Chondrocyte (in vitro differentiated cells): ENCODE results near the gene MYO18B. TPM values are rescaled to one million over a fixed set of nuclear protein-coding genes. Genes with fewer than 3 reads are reported as not detected.

Source experiments
- DNase-seq: peaks from one replicate; pipeline ENCODE4 v3.0.0; 2021; ENCODE audit warnings: mixed read lengths, low spot score
- H3K27ac Mint-ChIP-seq: one replicate; pipeline ENCODE4 v1.8.0; 2021; ENCODE audit warnings: mild to moderate bottlenecking, moderate library complexity, mixed read lengths; ENCODE audit not compliant: unreplicated experiment
- H3K27me3 Mint-ChIP-seq: 2 replicates; pipeline ENCODE4 v1.8.0; 2021; ENCODE audit warnings: low read depth, mixed read lengths
- H3K36me3 Mint-ChIP-seq: 2 replicates; pipeline ENCODE4 v1.8.0; 2021; ENCODE audit warnings: low read depth, mixed read lengths
- H3K4me1 Mint-ChIP-seq: 2 replicates; pipeline ENCODE4 v1.8.0; 2021; ENCODE audit warnings: low read depth, mild to moderate bottlenecking, mixed read lengths
- H3K4me3 Mint-ChIP-seq: one replicate; pipeline ENCODE4 v1.8.0; 2021; ENCODE audit warnings: mild to moderate bottlenecking, moderate library complexity, mixed read lengths; ENCODE audit not compliant: unreplicated experiment
- H3K9me3 Mint-ChIP-seq: 2 replicates; pipeline ENCODE4 v1.8.0; 2021; ENCODE audit warnings: low read depth, mixed read lengths
- total RNA-seq: library from RNA; stranded (reverse); gene quantifications from 3 replicates; pipeline ENCODE4 v1.2.1, GENCODE V29; 2021
- TF ChIP-seq, protein P1 (sequence below): fragments of 200-600 bp; sonication (generic); IDR thresholded peaks from 2 replicates; pipeline ENCODE4 v1.5.0; 2021; ENCODE audit warnings: antibody characterized with exemption, mild to moderate bottlenecking, moderate library complexity

The MYO18B gene
- total RNA-seq, 1 donor from 2014 or later = 0.20 TPM

DNA sequence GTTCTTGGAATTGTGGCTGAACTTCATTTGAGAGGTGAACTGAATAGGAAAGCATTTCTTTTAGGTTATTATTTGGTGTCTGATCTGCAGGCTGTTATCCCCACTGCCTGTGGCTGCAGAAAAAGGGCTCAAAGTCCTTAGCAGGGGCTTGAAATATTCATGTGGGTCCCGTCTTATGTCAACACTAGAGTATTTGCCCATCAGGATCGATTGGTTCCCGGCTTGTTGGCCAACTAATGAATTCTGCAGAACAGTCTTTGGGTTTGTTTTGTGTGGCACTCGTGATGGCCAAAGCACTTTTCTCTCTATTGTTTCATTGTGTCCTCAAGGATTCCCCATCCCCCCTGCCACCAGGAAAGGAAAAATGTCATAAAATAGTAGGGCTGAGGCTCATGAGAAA is 211.9 kb downstream of the MYO18B start:
- H3K27me3 Mint-ChIP-seq = peaks cover 9% of the 10 kb centered on the region
- H3K4me1 Mint-ChIP-seq = no peaks in the 10 kb centered on the region
- DNase-seq = no peak
- H3K4me3 Mint-ChIP-seq = no peak overlapping the region
- TF ChIP-seq, protein P1, sequence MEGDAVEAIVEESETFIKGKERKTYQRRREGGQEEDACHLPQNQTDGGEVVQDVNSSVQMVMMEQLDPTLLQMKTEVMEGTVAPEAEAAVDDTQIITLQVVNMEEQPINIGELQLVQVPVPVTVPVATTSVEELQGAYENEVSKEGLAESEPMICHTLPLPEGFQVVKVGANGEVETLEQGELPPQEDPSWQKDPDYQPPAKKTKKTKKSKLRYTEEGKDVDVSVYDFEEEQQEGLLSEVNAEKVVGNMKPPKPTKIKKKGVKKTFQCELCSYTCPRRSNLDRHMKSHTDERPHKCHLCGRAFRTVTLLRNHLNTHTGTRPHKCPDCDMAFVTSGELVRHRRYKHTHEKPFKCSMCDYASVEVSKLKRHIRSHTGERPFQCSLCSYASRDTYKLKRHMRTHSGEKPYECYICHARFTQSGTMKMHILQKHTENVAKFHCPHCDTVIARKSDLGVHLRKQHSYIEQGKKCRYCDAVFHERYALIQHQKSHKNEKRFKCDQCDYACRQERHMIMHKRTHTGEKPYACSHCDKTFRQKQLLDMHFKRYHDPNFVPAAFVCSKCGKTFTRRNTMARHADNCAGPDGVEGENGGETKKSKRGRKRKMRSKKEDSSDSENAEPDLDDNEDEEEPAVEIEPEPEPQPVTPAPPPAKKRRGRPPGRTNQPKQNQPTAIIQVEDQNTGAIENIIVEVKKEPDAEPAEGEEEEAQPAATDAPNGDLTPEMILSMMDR = no peak
- no peak overlapping the region for H3K27ac Mint-ChIP-seq
- H3K36me3 Mint-ChIP-seq = no peaks in the 10 kb centered on the region
- no peaks in the 10 kb centered on the region for H3K9me3 Mint-ChIP-seq

DNA sequence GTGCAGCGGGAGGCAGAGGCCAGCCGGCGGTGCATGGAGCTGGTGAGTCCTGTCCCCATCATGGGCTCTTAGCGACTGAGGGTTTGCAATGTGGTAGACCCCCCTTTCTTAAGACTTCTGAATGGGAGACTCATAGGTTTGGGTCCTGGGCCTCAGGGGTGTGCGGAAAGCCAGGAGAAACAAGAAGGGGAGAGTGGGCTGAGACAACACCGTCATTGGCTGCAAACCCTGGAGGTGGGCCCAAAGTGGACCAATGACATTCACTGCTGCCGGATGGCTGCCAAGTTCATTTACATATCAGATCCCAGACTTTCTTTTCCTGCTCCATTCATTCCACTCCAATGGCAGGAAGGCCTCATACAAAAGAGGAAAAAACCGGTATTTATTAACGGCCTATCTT is 213.3 kb downstream of the MYO18B start:
- TF ChIP-seq, protein P1 = no peak
- Mint-ChIP-seq H3K4me3 (no peak overlapping the region), H3K4me1 (no peaks in the 10 kb centered on the region), H3K27ac (no peak overlapping the region), H3K36me3 (no peaks in the 10 kb centered on the region), H3K9me3 (no peaks in the 10 kb centered on the region), H3K27me3 (peaks cover 9% of the 10 kb centered on the region)
- no peak for DNase-seq

DNA sequence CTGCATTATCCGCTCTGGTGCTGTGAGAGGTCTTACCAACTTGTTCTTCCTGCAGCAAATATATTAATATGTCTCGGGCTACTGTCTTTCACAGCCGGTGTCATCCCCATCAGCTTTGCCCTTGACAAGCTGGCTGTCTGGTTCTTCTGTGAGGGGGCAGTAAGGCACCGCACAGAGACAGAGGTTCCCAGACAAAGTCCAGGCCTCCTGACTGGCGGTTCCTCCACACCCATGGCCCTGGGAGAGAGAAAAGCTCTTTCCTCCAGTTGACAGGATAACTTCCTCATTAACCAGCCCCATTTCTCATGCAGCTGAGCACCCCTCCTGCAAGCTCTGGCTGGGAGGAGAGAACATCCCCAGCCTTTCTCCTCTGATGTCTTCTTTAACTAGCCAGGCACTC is 214.8 kb downstream of the MYO18B start:
- Mint-ChIP-seq H3K4me1 (no peaks in the 10 kb centered on the region), H3K36me3 (no peaks in the 10 kb centered on the region), H3K9me3 (no peaks in the 10 kb centered on the region), H3K4me3 (no peak overlapping the region), H3K27ac (no peak overlapping the region), H3K27me3 (peaks cover 11% of the 10 kb centered on the region)
- DNase-seq = no peak
- TF ChIP-seq, protein P1 = no peak

DNA sequence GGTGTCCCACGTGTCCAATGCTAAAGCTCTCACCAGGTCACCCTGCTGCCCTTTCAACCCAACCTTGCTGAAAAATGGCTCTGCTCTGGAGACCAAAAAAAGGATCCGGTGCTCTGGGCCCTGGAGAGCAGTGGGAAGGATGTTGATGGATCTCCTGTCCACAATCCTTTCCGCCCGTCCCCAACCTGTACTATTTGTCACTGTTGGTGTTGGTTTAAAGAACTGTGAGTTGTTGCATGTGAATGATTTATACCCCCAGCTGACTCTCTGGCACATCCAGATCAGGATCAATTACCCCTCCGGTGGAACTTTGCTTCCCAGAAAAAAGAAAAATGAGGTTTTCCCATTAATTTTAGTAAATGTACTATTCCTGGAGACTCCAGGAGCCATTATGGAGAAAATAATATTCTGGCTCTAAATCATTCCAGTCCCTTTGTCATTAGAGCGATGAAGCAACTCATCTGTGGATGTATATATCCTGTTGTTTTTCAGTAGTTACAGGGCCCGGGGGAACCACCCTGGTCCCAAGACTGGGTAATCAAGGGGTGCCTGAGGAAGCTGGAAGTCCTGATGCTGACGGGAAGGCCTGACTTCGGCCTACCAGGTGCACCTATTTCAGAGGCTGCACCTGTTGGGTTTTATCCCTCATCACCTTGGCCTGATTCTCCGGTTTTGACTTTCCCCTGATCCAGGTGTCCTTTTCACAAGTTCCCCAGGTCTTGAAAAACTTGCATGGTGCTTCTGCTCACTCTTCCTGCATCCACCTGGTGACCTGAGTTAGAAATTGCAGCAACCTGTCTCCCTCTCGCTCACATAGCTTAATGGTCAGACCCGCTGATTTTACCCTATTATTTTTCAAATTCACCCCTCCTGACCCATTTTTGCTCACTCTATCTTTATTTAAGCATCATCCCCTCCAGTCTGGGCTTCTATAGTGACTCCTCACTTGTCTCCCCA is 218.1 kb downstream of the MYO18B start:
- H3K27me3 Mint-ChIP-seq = peaks cover 12% of the 10 kb centered on the region
- H3K27ac Mint-ChIP-seq = no peak overlapping the region
- DNase-seq = no peak
- H3K36me3 Mint-ChIP-seq = no peaks in the 10 kb centered on the region
- H3K9me3 Mint-ChIP-seq = peaks cover 6% of the 10 kb centered on the region
- no peak overlapping the region for H3K4me3 Mint-ChIP-seq
- no peaks in the 10 kb centered on the region for H3K4me1 Mint-ChIP-seq
- TF ChIP-seq, protein P1 = no peak

DNA sequence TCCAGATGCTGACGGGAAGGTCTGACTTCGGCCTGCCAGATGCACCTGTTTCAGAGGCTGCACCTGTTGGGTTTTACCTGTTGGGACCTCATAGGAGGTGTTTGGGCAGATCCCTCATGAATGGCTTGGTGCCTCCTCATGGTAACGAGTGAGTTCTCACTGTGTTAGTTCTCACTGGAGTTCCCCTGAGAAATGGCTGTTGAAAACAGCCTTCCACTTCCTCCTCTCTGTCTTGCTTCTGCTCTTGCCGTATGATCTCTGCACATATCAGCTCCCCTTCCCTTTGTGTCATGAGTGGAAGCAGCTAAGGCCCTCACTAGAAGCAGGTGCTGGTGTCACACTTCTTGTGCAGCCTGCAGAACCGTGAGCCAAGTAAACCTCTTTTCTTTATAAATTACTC is 219.7 kb downstream of the MYO18B start:
- TF ChIP-seq, protein P1 = no peak
- H3K36me3 Mint-ChIP-seq = no peaks in the 10 kb centered on the region
- H3K4me3 Mint-ChIP-seq = no peak overlapping the region
- H3K4me1 Mint-ChIP-seq = no peaks in the 10 kb centered on the region
- peaks cover 7% of the 10 kb centered on the region for H3K9me3 Mint-ChIP-seq
- no peak overlapping the region for H3K27ac Mint-ChIP-seq
- peaks cover 9% of the 10 kb centered on the region for H3K27me3 Mint-ChIP-seq
- DNase-seq = no peak
